Endothelial cell of umbilical vein (primary cell): ENCODE results near the gene IL1RL2. TPM values are rescaled to one million over a fixed set of nuclear protein-coding genes. Genes with fewer than 3 reads are reported as not detected.

Experiments used
- BruUV-seq: library from RNA; stranded (reverse); fragments of 400-500 nt; replicated peaks from 2 replicates; lab custom pipeline; 2021; lab: Mats Ljungman, UMichigan
- CTCF ChIA-PET: fragments of 300-600, 350-600 bp; sonication (Branson Sonifier 250); formaldehyde crosslinking; loops from one replicate; lab custom pipeline; 2021; ENCODE audit warnings: antibody characterized with exemption, inconsistent platforms; lab: Charles Lee
- POLR2A ChIA-PET: fragments of 300-600, 350-600 bp; sonication (Branson Sonifier 250); formaldehyde crosslinking; loops from one replicate; lab custom pipeline; 2021; ENCODE audit warnings: antibody characterized with exemption, inconsistent platforms; lab: Charles Lee
- DNase-seq: peaks from one replicate; pipeline ENCODE4 v3.0.0-alpha.2; 2011; ENCODE audit warnings: low read depth, low spot score
- FAIRE-seq: peaks from 2 replicates; lab custom pipeline; 2011; peaks lifted over from hg19 to GRCh38; lab: Jason Lieb, UNC
- H2AFZ ChIP-seq: 2 replicates; pipeline ENCODE4 v1.6.0; 2012; ENCODE audit warnings: low read depth, low read length, control low read depth, inconsistent platforms
- H3K27ac ChIP-seq: 2 replicates; pipeline ENCODE4 v1.5.1; 2011; ENCODE audit warnings: low read depth, mild to moderate bottlenecking, control low read depth, low read length, moderate library complexity; ENCODE audit not compliant: insufficient read depth
- H3K27me3 ChIP-seq, 2 experiments: 2 replicates each; pipeline versions ENCODE4 v1.6.0 to v1.6.1; 2011; ENCODE audit warnings: low read length in 2 of 2, mixed read lengths in 1 of 2; ENCODE audit not compliant: control insufficient read depth in 2 of 2, insufficient read depth in 2 of 2
- H3K36me3 ChIP-seq, 2 experiments: 2 replicates in 1 of 2; 3 replicates in 1 of 2; pipeline ENCODE4 v1.5.1; 2011; ENCODE audit warnings: low read length in 2 of 2, mild to moderate bottlenecking in 1 of 2, moderate library complexity in 1 of 2; ENCODE audit not compliant: control insufficient read depth in 2 of 2, insufficient read depth in 2 of 2; ENCODE audit errors: extremely low read depth in 1 of 2
- H3K4me1 ChIP-seq: 3 replicates; pipeline ENCODE4 v1.5.1; 2011; ENCODE audit warnings: mild to moderate bottlenecking, low read length; ENCODE audit not compliant: control insufficient read depth, insufficient read depth; ENCODE audit errors: extremely low read depth
- H3K4me2 ChIP-seq: 2 replicates; pipeline ENCODE4 v1.6.1; 2011; ENCODE audit warnings: low read length, control low read depth, mixed read lengths; ENCODE audit not compliant: insufficient read depth
- H3K4me3 ChIP-seq, 3 experiments: fragments of 200-600 bp in 1 of 3; sonication (generic), shearing (Covaris generic) in 1 of 3; replicated peaks in 1 of 3; 2 replicates each; pipeline ENCODE4 v1.5.1; 2011 to 2016; ENCODE audit warnings: control low read depth in 3 of 3, low read length in 3 of 3, mild to moderate bottlenecking in 2 of 3, inconsistent platforms in 1 of 3, low read depth in 1 of 3, moderate library complexity in 1 of 3; ENCODE audit not compliant: insufficient read depth in 1 of 3
- H3K79me2 ChIP-seq: 2 replicates; pipeline ENCODE4 v1.6.0; 2012; ENCODE audit warnings: low read length, inconsistent platforms; ENCODE audit not compliant: control insufficient read depth, insufficient read depth
- H3K9ac ChIP-seq: replicated peaks from 2 replicates; pipeline ENCODE3; 2011; ENCODE audit warnings: low read length, control low read depth; ENCODE audit not compliant: insufficient read depth; ENCODE audit errors: extremely low read depth
- H3K9me1 ChIP-seq: replicated peaks from 3 replicates; pipeline ENCODE4 v1.6.0; 2011; ENCODE audit warnings: mild to moderate bottlenecking, low read length; ENCODE audit not compliant: control insufficient read depth, insufficient read depth; ENCODE audit errors: extremely low read depth
- H3K9me3 ChIP-seq: replicated peaks from 2 replicates; pipeline ENCODE4 v1.5.1; 2012; ENCODE audit warnings: low read length, inconsistent platforms; ENCODE audit not compliant: control insufficient read depth, insufficient read depth
- H4K20me1 ChIP-seq: replicated peaks from 2 replicates; pipeline ENCODE3; 2011; ENCODE audit warnings: mild to moderate bottlenecking, low read length; ENCODE audit not compliant: control insufficient read depth, insufficient read depth; ENCODE audit errors: extremely low read depth
- EZH2 ChIP-seq: IDR thresholded peaks from 2 replicates; pipeline ENCODE4 v1.6.1; 2012; ENCODE audit warnings: borderline replicate concordance, low read depth, mild to moderate bottlenecking, moderate library complexity, low read length, inconsistent platforms; ENCODE audit not compliant: severe bottlenecking
- FOS ChIP-seq: IDR thresholded peaks from 2 replicates; pipeline ENCODE4 v1.6.1; 2011; ENCODE audit warnings: mild to moderate bottlenecking, low read length, moderate library complexity, borderline replicate concordance; ENCODE audit not compliant: insufficient read depth
- GATA2 ChIP-seq: IDR thresholded peaks from 2 replicates; pipeline ENCODE4 v1.7.0; 2011; ENCODE audit warnings: low read depth, mild to moderate bottlenecking, moderate library complexity, mixed read lengths, low read length; ENCODE audit not compliant: insufficient read length, insufficient read depth
- JUN ChIP-seq: IDR thresholded peaks from 2 replicates; pipeline ENCODE4 v1.6.1; 2011; ENCODE audit warnings: borderline replicate concordance, low read depth; ENCODE audit not compliant: insufficient read length, insufficient read depth
- MYC ChIP-seq: IDR thresholded peaks from one replicate; pipeline ENCODE4 v1.6.1; 2011; ENCODE audit warnings: mild to moderate bottlenecking, low read depth, low read length
- POLR2A ChIP-seq: IDR thresholded peaks from 2 replicates; pipeline ENCODE4 v1.6.1; 2012; ENCODE audit warnings: low read depth, mild to moderate bottlenecking, control low read depth, low read length
- POLR2AphosphoS5 ChIP-seq: IDR thresholded peaks from 2 replicates; pipeline ENCODE4 v1.6.1; 2012; ENCODE audit warnings: low read depth, mild to moderate bottlenecking, control low read depth, low read length, moderate library complexity; ENCODE audit not compliant: insufficient read depth
- dilution Hi-C: fragments of 300-500 bp; cut with MboI; formaldehyde crosslinking; loops from one replicate; pipeline ENCODE4 v1.15.0; 2019; ENCODE audit warnings: low sequenced_read_pairs; ENCODE audit not compliant: extremely low pct_ligation_motif_present
- intact Hi-C: fragments of 100-400 bp; cut with micrococcal nuclease; formaldehyde crosslinking; loops from one replicate; pipeline ENCODE4 v1.10.0; 2022
- polyA plus RNA-seq, 4 experiments: library from polyadenylated mRNA; depleted of rRNA in 3 of 4; stranded (reverse) in 3 of 4; unstranded in 1 of 4; fragments of >200 nt; gene quantifications; 2 replicates each; pipeline versions ENCODE4 v1.2.1 to v1.2.3, GENCODE V29; 2011 to 2012; ENCODE audit warnings: missing spikeins in 1 of 4
- total RNA-seq: library from RNA; stranded (reverse); gene quantifications from 2 replicates; pipeline ENCODE4 v1.2.3, GENCODE V29; 2021
- TF ChIP-seq, protein P1 (sequence below): IDR thresholded peaks from 2 replicates; pipeline ENCODE4 v1.6.1; 2011; ENCODE audit not compliant: insufficient read depth, insufficient read length
- TF ChIP-seq, protein P2 (sequence below), 2 donors: IDR thresholded peaks; 1 replicate in 1 of 2; 2 replicates in 1 of 2; pipeline ENCODE4 v1.5.1; 2011; ENCODE audit warnings: low read length in 2 of 2, mild to moderate bottlenecking in 2 of 2, moderate library complexity in 2 of 2, control low read depth in 1 of 2, inconsistent platforms in 1 of 2, low read depth in 1 of 2; ENCODE audit not compliant: insufficient read depth in 1 of 2; ENCODE audit errors: extremely low read depth in 1 of 2

Gene IL1RL2
- total and polyA plus RNA-seq, 2 donors (not counting 3 experiments of a cell fraction or from before 2014, with no cell fraction given) = 0.11 TPM; not detected in 1

GRCh38 chr2:102262216-102263129 lies 75.7 kb downstream of the IL1RL2 start:
- Histone ChIP-seq H3K4me3 (no peak overlapping the region), H3K36me3 (no peaks in the 10 kb centered on the region), H2AFZ (no peak overlapping the region), H3K4me2 (no peak overlapping the region), H3K27me3 (no peaks in the 10 kb centered on the region), H3K27ac (no peak overlapping the region), H3K79me2 (no peaks in the 10 kb centered on the region), H3K9me1 (no peaks in the 10 kb centered on the region), H3K4me1 (peaks cover 13% of the 10 kb centered on the region), H3K9me3 (no peaks in the 10 kb centered on the region), H4K20me1 (no peaks in the 10 kb centered on the region), H3K9ac (no peak overlapping the region)
- CTCF ChIA-PET = interaction anchor here (1.4 kb wide), 1 partner anchor 39 kb away, joined by 3 read pairs; no protein-coding TSS in a partner anchor
- FAIRE-seq = no peak
- no peak for DNase-seq
- TF ChIP-seq, protein P1, sequence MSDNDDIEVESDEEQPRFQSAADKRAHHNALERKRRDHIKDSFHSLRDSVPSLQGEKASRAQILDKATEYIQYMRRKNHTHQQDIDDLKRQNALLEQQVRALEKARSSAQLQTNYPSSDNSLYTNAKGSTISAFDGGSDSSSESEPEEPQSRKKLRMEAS = no peak
- TF ChIP-seq, protein P2, sequence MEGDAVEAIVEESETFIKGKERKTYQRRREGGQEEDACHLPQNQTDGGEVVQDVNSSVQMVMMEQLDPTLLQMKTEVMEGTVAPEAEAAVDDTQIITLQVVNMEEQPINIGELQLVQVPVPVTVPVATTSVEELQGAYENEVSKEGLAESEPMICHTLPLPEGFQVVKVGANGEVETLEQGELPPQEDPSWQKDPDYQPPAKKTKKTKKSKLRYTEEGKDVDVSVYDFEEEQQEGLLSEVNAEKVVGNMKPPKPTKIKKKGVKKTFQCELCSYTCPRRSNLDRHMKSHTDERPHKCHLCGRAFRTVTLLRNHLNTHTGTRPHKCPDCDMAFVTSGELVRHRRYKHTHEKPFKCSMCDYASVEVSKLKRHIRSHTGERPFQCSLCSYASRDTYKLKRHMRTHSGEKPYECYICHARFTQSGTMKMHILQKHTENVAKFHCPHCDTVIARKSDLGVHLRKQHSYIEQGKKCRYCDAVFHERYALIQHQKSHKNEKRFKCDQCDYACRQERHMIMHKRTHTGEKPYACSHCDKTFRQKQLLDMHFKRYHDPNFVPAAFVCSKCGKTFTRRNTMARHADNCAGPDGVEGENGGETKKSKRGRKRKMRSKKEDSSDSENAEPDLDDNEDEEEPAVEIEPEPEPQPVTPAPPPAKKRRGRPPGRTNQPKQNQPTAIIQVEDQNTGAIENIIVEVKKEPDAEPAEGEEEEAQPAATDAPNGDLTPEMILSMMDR (IDR thresholded peaks at IDR 0.05; ENCODE audit: extremely low read depth in 1 of 2, insufficient read depth in 1 of 2, low read depth in 1 of 2, low read length in 2 of 2) = no peak
- TF ChIP-seq POLR2AphosphoS5 = no peak
- no peak for TF ChIP-seq EZH2
- no peak for TF ChIP-seq POLR2A
- no peak for TF ChIP-seq MYC
- TF ChIP-seq FOS = no peak
- TF ChIP-seq GATA2 = no peak
- TF ChIP-seq JUN = no peak
- POLR2A ChIA-PET = no interaction called here
- dilution Hi-C loops (no loop called here), intact Hi-C loops (no loop called here)
- BruUV-seq = no TSS peak
